Muscle layer of colon (tissue), 2 donors: Measurements from ENCODE around the gene FHL2.
"Not testable (repeated sequence)": the region's sequence is repeated elsewhere in the genome, so short reads cannot be mapped to it uniquely, and the experiment has no call there.

Source experiments
- H3K27ac ChIP-seq: one replicate; pipeline ENCODE4 v1.7.0; 2013; ENCODE audit warnings: low read depth, mild to moderate bottlenecking, low read length, moderate library complexity
- H3K27me3 ChIP-seq, 2 donors: one replicate each; pipeline ENCODE4 v1.7.0; 2013; ENCODE audit warnings: low read length in 2 of 2, mild to moderate bottlenecking in 2 of 2; ENCODE audit not compliant: insufficient read depth in 2 of 2, control insufficient read depth in 1 of 2
- H3K36me3 ChIP-seq: one replicate; pipeline ENCODE4 v1.7.0; 2013; ENCODE audit warnings: mild to moderate bottlenecking, low read length; ENCODE audit not compliant: insufficient read depth
- H3K4me1 ChIP-seq: one replicate; pipeline ENCODE4 v1.7.0; 2013; ENCODE audit warnings: mild to moderate bottlenecking, low read length; ENCODE audit not compliant: insufficient read depth
- H3K4me3 ChIP-seq, 2 donors: one replicate each; pipeline ENCODE4 v1.7.0; 2013; ENCODE audit warnings: low read length in 2 of 2, low read depth in 1 of 2, mild to moderate bottlenecking in 1 of 2, moderate library complexity in 1 of 2
- H3K9ac ChIP-seq: one replicate; pipeline ENCODE4 v1.7.0; 2013; ENCODE audit warnings: low read length
- H3K9me3 ChIP-seq: one replicate; pipeline ENCODE4 v1.7.0; 2013; ENCODE audit warnings: mild to moderate bottlenecking, low read length
- donor health status: abdominal sarcoma.
- donor health status: Adenocarcinoma of cecum.

FHL2 gene

DNA sequence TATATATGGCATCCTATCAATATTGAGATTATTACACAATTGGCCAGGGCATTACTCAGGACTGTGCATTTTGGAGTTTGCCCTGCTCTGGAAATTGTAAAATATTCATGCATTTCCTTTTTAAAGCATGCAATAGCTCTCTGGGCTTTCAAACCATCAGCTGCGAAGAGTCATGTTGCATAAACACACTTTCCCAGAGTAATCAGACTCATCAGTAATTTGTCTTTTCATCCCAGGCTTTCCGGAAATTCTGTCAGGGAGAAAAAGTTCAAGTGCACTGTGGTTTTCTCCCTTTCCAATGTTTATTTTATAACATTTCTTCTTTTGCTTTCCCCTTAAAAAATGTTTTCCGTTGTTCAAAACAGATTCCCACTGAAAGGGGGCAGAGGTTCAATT is 38.9 kb upstream of the FHL2 start:
- Histone ChIP-seq H3K9me3 (no peaks in the 10 kb centered on the region), H3K4me1 (peaks cover 18% of the 10 kb centered on the region), H3K27ac (no peak overlapping the region), H3K27me3 (no peaks in the 10 kb centered on the region), H3K4me3 (no peak overlapping the region), H3K9ac (no peak overlapping the region), H3K36me3 (no peaks in the 10 kb centered on the region)

DNA sequence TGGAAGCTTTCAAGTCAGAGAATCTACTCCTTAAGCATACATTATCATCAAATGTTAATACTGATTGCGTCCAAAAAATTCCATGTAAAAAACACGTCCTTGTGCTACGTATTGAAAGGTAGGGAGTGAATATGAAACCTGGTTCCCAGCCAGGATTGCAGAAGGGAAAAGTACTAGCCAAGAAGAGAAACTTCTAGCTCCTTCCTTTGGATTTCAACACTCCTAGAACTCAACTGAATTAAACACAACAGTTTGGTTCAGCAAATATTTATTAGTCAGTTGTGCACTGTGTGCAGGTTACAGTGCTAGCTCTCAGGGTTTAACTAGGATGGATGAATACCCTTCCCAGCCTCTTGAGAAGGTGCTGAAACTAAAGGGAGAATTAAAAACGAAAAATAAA is 33.9 kb upstream of the FHL2 start:
- H3K27me3 ChIP-seq = no peaks in the 10 kb centered on the region
- peaks cover 17% of the 10 kb centered on the region for H3K4me1 ChIP-seq
- no peak overlapping the region for H3K4me3 ChIP-seq
- H3K27ac ChIP-seq = no peak overlapping the region
- no peaks in the 10 kb centered on the region for H3K36me3 ChIP-seq
- no peaks in the 10 kb centered on the region for H3K9me3 ChIP-seq
- no peak overlapping the region for H3K9ac ChIP-seq

DNA sequence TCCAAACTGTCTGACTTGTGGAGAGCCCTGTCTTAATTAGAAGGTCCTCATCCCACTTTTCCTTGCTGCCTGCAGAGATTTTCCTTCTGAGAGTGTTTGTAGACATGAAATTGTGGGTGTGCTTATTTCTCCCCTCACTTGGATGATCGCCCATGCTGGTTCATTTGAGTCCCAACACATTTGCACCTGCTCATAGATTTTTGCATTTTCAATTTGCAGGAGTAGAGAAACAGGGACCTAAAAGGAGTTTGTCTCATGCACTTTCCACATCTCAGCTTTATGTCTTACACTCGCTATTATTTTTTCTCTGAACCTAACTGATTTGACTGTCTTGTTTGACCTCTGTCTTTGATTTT is 33.2 kb upstream of the FHL2 start:
- Histone ChIP-seq H3K27ac (peak overlapping the region; percentile 16), H3K9me3 (no peaks in the 10 kb centered on the region), H3K4me1 (peaks cover 16% of the 10 kb centered on the region), H3K4me3 (no peak overlapping the region), H3K36me3 (no peaks in the 10 kb centered on the region), H3K9ac (no peak overlapping the region), H3K27me3 (no peaks in the 10 kb centered on the region)

DNA sequence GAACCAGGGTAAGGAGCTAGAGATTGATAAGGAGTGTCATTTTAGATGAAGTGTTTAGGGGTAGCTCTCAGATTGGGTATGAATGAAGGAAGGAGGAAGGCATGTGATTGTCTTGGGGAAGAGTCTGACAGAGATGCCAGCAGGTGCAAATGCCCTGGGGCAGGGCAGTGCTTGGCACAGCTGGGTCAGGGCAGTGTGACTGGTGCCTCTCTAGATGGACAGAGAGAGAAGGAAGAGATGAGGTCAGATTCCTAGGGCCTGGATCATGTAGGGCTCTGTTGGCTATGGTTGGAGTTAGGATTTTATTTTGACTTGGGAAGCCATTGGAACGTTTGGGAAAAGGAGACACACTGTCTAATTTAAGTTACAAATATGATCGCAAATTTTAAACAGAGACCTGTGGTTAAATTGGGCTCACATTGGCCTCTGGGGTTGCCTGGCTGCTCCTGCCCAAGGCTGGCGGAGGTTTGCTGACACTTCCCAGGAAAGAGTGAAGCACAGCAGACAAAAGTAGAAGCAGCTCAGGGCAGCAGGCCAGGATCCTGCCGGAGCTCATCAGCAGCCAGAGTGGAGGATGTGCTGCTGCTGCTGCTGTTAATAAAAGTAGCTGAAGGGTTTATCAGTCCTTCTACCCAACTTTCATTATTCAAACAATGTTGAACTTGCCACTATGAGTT is 32.7 kb upstream of the FHL2 start:
- peak overlapping the region; percentile 16 for H3K27ac ChIP-seq
- H3K9ac ChIP-seq = no peak overlapping the region

DNA sequence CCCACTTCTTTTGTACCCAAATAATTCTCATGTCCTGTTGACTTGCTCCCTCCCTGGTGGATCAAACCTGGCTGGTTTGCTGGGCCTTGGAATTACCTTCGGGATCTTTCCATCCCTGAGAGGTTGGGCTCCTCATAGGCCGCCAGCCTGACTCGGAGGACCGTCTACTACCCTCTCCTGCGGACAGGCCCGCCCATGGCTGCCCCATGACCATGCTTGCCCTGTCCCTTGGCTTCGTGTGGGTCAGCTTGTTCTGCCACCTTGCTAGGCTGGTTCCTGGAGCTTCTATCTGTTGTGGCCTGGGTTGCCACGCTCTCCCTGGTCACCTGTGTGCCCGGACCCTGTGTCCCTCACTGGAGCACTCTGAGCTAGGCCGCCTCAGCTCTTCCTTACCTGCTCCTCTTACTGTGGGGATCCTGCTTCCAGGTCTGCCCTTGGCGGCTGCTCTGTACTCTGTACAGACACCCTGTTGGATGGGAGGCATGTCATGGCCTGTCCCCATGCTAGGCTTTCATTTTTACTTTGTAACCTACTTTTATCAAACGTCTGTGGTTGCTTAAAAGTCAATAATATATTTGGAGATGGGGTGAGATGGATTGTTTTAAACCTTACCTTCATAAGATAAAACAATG is 29.7 kb upstream of the FHL2 start:
- Histone ChIP-seq H3K36me3 (no peaks in the 10 kb centered on the region), H3K9ac (no peak overlapping the region), H3K4me3 (no peak overlapping the region), H3K9me3 (no peaks in the 10 kb centered on the region), H3K4me1 (peaks cover 16% of the 10 kb centered on the region), H3K27ac (no peak overlapping the region), H3K27me3 (no peaks in the 10 kb centered on the region)

More for the DNA sequence above, 32.7 kb upstream of the FHL2 start:
- H3K27me3 ChIP-seq = no peaks in the 10 kb centered on the region
- H3K4me1 ChIP-seq = peaks cover 16% of the 10 kb centered on the region
- no peaks in the 10 kb centered on the region for H3K9me3 ChIP-seq
- no peak overlapping the region for H3K4me3 ChIP-seq
- no peaks in the 10 kb centered on the region for H3K36me3 ChIP-seq

DNA sequence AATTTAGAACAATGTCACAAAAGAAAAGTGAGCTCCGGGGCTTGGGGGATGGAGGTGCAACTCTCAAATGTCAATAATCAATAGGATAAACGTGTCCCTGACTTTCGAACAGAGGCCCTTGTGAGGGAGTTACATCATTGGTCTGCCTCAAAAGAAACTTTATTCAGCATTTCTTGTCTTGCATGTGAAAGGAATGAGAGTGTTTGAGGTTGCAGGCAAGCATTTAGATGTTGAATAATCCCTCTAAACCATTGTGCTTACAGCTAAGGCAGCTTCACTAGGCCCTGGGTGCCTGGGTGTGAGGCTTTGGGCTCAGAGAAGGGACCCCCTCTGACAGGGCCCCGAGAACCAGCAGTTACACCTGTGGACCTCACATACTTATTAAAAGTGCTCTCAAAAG is 28.6 kb upstream of the FHL2 start:
- peaks cover 7% of the 10 kb centered on the region for H3K4me1 ChIP-seq
- H3K27me3 ChIP-seq = no peaks in the 10 kb centered on the region
- H3K36me3 ChIP-seq = no peaks in the 10 kb centered on the region
- no peak overlapping the region for H3K9ac ChIP-seq
- no peak overlapping the region for H3K27ac ChIP-seq
- no peaks in the 10 kb centered on the region for H3K9me3 ChIP-seq
- H3K4me3 ChIP-seq = no peak overlapping the region

DNA sequence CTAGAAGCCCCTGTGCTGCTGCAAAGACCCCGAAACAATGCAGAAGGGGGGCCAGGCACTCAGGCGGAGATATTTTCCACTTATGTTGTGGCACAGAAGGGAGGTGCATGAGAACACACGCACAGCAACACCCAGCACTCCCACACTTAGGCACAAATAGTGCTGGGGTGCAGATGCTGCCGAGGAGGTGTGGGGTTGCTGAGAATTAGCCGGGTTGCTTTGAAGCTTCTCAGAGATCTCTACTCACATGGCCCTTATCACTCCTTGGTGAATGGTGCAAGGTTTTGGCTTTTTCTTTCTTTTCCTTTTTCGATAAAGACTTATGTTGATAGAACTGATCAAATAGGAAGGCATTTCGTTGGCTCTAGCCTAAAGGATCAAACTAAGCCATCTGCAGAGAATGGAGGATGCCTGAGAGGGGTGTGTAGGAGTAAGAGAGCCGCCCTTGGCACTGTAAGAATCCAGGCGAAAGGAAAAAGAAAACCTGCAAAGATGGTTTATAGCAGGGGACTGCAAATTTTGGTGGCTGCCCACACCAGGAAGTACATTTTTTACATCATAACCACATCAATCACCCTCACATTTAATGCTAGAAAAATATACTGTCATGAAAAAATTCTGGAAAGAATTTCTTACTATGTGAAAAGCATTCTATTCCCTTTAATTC is 27.9 kb upstream of the FHL2 start:
- Histone ChIP-seq H3K36me3 (no peaks in the 10 kb centered on the region), H3K4me1 (no peaks in the 10 kb centered on the region), H3K27me3 (no peaks in the 10 kb centered on the region), H3K9me3 (no peaks in the 10 kb centered on the region), H3K9ac (no peak overlapping the region), H3K4me3 (no peak overlapping the region), H3K27ac (no peak overlapping the region)

DNA sequence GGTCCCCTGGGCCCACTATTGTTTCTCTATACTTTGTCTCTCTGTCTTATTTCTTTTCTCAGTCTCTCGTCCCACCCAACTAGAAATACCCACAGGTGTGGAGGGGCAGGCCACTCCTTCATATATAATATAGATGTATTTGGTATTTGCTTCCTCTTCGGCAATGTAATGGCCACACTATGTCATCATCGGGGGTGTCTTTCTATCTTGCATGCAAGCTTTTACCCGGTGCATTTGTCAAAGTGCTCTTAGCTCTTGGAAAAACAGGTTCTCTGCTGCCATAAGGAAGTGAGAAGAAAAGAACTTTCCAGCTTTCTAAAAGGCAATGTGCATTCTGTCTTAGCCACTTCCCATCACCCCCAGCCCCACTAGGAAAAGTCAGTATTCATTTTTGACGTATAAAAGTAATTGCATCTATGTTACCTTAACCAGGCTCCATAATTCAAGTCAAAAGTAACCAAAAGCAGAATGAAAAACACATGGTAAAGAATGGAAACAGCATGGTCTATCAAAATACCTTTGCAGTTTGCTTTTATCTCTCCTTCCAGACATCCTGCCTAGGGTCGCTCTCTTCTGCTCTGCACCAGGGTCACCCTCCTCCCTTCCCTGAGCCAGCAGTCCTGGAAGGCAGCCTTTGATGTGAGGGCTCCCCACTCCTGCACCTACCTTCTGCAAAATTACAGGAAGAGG is 27.2 kb upstream of the FHL2 start:
- H3K36me3 ChIP-seq = no peaks in the 10 kb centered on the region
- H3K27me3 ChIP-seq = no peaks in the 10 kb centered on the region
- H3K4me3 ChIP-seq = no peak overlapping the region
- H3K27ac ChIP-seq = no peak overlapping the region
- H3K9me3 ChIP-seq = no peaks in the 10 kb centered on the region
- H3K4me1 ChIP-seq = no peaks in the 10 kb centered on the region
- H3K9ac ChIP-seq = no peak overlapping the region

DNA sequence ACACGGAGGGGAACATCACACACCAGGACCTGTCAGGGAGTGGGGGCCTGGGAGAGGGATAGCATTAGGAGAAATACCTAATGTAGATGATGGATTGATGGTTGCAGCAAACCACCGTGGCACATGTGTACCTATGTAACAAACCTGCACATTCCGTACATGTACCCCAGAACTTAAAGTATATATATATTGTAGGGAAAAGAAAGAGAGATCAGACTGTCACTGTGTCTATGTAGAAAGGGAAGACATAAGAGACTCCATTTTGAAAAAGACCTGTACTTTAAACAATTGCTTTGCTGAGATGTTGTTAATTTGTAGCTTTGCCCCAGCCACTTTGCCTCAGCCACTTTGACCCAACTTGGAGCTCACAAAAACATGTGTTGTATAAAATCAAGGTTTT is 26.0 kb upstream of the FHL2 start:
- not testable (repeated sequence) for H3K9me3 ChIP-seq, H3K4me1 ChIP-seq, H3K27ac ChIP-seq, H3K9ac ChIP-seq, H3K36me3 ChIP-seq, H3K4me3 ChIP-seq, H3K27me3 ChIP-seq

DNA sequence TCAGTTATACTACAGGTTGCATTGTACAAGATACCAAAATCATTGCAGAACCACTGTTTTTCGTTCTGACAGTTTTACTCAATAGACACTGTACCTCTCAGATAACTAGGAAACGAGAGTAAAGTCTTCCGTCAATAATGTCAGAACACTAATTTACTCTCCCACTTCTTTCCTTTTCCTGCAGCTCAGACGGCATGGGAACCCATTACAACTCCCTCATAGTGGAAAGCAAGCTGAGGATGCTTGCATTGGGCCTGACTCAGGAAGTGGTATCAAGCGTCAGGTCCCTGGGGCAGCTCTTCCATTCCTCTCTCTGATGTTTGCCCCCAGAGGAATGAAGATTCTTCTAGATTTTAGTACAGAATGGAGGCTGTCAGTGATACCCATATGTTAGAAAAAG is 23.9 kb upstream of the FHL2 start:
- H3K9ac ChIP-seq = no peak overlapping the region
- H3K27ac ChIP-seq = no peak overlapping the region
- H3K36me3 ChIP-seq = no peaks in the 10 kb centered on the region
- H3K4me1 ChIP-seq = no peaks in the 10 kb centered on the region
- no peaks in the 10 kb centered on the region for H3K27me3 ChIP-seq
- H3K9me3 ChIP-seq = no peaks in the 10 kb centered on the region
- H3K4me3 ChIP-seq = no peak overlapping the region

DNA sequence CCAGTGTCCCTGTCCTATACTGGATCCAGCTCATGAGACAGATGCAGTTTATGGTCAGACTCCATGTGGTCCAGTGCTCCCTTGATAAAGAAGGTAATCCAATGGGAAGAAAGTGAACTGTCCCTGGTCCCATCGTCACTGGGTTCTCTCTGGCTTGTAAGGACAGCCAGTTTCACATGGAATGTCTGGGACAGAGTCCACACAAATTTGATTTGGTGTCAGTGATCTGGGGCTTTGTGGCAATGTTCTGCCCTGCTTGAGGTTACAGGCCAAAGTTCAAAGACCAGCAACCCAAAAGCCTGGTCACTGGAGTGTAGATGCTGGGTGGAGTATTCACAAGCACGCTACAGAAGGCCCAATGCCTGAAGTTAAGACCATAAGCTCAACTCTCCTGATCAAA is 22.2 kb upstream of the FHL2 start:
- H3K27ac ChIP-seq = no peak overlapping the region
- no peaks in the 10 kb centered on the region for H3K9me3 ChIP-seq
- no peaks in the 10 kb centered on the region for H3K4me1 ChIP-seq
- H3K9ac ChIP-seq = no peak overlapping the region
- H3K4me3 ChIP-seq = no peak overlapping the region
- H3K27me3 ChIP-seq = no peaks in the 10 kb centered on the region
- no peaks in the 10 kb centered on the region for H3K36me3 ChIP-seq
